ENCODE results near the gene CNTNAP5. TPM values are rescaled to one million over a fixed set of nuclear protein-coding genes. Genes with fewer than 3 reads are reported as not detected.

Gene CNTNAP5
- total RNA-seq, 1 experiment from 2014 or later = 0.05 TPM

DNA sequence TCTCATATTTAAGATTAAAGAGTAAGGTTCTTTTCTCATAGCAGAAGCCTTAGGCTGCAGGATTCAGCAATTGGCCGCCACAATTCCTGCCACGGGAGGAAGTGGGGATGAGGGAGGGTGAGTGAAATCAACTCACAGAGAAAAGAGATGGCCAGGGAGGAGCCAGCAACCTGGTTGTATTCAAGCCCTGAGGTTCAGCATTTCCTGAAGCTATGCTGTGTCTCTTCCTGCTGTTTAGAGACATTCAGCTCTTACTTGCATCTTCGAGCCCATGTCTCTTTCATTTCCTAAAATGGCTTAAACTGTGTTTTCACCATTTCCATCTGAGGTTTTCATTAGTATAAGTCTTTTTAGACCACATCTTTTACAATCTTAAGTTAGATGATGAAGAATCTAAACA, 522.6 kb downstream of the CNTNAP5 start:
- no peak for DNase-seq (ENCODE audit: low read depth)

DNA sequence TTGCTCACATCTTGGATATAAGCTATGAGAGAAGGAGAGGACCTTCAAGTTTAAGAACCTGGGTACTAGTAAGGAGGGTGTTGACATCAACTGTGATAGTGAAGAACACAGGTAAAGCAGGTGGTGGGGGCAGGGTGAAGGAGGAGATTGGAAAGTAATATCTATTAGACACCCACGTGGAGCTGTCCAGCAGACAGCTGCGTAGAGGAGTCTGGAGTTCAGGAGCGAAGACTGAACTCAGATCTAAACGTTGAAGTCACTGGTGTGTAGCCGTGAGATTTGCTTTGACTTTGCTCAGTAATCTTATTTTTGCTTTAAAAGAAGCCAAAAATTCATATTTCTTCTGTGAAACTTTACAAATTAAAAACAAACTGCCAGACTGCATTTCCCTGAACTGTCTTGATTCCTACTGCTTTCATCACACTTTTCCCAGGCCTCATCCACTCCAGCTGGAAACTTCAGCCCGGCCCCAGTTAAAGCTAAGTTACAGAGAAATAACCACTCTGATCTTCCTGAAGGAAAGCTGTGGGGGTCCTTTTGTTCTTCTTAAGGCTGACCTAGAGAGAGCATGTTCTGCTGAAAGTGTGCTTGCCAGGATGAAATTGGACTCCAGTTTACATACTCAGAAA, 533.3 kb downstream of the CNTNAP5 start:
- DNase-seq (ENCODE audit: low read depth) = no peak

- DNase-seq (ENCODE audit: low read depth) = no peak
Measured at GRCh38 chr2:124559236-124559635, 534.1 kb downstream of the CNTNAP5 start.

DNA sequence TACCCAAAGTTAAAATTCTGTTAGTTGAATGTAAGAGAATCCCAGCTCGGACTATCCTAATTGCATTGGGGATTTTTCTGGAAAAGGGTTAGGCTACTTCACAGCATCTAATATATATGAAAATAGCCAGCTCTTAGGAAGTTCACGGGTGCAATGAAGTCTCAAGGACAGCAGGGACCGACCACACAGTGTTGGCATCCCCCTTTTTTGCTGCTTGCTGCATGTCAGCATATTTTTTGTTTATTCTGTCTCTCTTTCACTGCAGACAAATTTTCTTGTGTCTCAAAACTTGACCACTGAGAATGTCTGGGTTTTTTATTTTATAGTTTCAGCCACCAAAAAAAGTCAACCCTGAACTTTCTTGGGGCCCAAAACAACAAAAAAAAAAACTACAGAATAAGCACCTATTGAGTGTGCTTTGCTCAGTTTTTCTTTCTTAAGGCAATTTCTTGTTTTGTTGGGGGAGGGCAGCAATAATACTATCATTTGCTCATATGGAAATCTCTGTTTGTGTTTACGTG, 535.6 kb downstream of the CNTNAP5 start:
- no peak for DNase-seq (ENCODE audit: low read depth)

GRCh38 chr2:124561486-124561885, 536.4 kb downstream of the CNTNAP5 start:
- no peak for DNase-seq (ENCODE audit: low read depth)

DNA sequence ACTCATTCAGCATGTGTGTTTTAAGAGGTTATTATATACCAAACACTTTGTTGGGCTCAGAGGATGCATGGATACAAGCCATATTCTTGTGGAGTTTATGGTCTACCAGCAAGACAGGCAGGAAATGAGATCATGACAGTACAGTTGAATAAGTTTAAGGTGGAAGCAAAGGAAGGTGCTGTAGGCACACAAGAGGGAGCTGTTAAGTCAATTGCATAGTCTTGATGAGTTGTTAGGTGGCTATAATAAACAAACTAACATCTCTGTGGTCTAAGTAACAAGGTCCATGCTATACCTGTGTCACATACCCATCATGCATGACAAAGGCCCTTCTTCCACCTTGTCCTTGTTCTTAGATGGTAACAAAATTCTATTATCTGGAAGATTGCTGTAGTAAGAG, 538.3 kb downstream of the CNTNAP5 start:
- peak; percentile 39 for DNase-seq (ENCODE audit: low read depth)

GRCh38 chr2:124566518-124566970, 541.5 kb downstream of the CNTNAP5 start:
- DNase-seq (ENCODE audit: low read depth) = no peak

DNA sequence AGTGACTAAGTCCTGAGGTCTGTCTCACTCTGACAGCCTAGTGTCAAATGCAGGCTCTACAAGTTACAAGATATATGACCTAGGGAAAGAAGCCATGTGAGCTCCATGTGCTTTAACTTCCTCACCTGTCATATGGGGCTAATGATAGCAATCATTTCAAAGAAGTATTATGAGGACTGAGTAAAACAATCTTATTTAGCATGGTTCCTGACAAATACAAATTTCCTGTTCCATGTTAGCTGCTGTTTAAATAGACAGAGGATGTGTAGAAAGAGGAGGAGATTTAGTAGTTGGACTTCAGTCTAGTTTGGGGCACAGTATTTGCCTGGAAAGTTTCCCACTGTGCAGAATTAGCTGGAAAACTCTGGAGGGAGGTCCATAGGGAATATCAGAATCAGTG, 545.8 kb downstream of the CNTNAP5 start:
- no peak for DNase-seq (ENCODE audit: low read depth)

DNA sequence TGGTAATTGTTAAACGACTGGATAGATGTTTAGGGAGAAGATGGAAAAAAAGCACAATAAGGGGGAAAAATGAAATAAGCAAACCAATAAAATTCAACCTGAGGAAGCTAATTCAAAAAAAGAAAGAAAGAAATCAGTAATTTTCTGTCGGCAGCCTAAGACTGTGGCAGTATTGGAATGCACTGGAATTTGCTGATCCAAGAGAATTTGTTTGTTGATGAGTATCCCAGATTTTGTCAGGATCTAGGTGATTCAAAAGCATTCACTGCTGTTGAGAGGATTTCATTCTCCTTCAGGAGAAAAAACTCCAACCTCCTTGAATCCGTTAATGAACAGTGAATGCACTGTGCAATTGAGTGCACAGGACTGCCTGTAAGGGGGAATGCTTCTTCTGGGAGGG, 546.7 kb downstream of the CNTNAP5 start:
- no peak for DNase-seq (ENCODE audit: low read depth)

- no peak for DNase-seq (ENCODE audit: low read depth)
Measured at GRCh38 chr2:124572934-124573634, 548.0 kb downstream of the CNTNAP5 start.

GRCh38 chr2:124575497-124575896, 550.4 kb downstream of the CNTNAP5 start:
- no peak for DNase-seq (ENCODE audit: low read depth)

- DNase-seq (ENCODE audit: low read depth) = peak; percentile 10
Measured at GRCh38 chr2:124580263-124580662, 555.2 kb downstream of the CNTNAP5 start.

DNA sequence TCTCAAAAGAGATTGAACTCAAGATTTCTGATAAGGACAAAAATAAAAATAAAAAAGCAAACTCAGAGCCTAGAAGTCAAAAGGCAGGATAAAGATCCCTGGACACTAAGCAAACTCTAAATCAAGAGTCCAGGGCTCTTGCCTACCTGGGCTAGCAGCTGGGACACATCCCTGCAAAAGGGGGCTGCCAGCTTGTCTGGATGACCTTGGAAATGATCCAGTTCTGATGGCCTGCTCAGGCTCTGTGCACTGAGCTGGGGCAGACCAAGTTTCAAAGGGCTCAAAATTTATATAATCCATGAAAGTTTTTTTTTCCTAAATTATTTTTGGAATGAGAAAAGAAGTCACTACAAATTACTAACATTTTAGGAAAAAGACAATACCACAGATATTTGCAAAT, 557.3 kb downstream of the CNTNAP5 start:
- DNase-seq (ENCODE audit: low read depth) = no peak

DNA sequence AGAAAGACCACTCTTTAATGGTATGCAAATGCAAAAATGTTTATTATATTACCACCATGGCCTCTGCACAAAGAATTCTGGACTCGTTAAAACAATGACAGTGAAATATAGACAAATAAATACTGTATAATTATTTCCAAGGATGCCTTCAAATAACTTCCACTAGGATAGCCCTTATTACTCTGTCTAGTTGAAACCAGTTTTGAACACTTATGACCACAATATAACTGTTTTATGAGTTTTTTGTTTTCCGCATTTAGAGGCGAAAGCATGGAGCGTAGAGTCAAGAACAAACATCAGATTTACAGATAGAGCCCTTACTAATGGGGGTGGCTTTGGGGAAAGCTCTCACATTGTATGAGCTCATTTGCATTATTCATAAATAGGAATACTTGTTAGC, 559.5 kb downstream of the CNTNAP5 start:
- no peak for DNase-seq (ENCODE audit: low read depth)

DNA sequence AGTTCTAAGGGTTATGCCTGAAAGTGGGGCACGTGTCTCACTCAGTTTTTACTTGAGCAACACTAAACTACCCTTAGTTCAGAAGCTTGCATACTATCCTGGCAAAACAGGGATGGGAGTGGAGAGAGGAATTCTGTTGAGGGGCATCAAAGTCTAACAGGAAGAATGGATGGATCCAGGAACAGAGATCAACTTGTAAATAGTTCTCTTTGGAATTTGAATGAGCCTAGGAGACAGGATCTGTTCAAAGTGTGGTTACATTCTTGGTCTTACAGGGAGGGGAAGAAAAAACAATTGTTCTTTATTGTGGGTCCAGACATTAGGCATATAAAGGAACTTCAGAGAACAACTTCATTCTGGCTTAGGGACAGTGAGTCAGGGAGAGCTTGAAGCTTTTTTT, 560.2 kb downstream of the CNTNAP5 start:
- no peak for DNase-seq (ENCODE audit: low read depth)

- no peak for DNase-seq (ENCODE audit: low read depth)
Measured at GRCh38 chr2:124586210-124586609, 561.1 kb downstream of the CNTNAP5 start.

DNA sequence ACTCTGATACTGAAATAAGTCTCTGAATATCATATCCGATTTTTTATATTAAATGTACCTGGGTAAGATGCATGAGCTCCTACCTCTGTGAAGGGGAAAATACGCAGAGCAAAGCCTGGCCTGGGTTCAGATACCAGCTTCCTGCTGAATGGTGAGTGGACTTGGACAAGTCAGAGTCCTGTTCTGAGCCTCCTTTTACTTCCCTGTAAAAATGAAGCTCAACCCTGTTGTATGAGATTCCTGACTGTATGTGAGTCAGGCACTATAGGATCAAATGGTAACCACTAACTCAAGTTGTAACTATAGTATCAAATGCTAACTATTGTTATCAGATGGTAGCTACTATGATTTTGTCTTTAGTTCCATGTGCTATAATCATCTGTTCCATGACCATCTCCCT, 561.7 kb downstream of the CNTNAP5 start:
- no peak for DNase-seq (ENCODE audit: low read depth)

DNA sequence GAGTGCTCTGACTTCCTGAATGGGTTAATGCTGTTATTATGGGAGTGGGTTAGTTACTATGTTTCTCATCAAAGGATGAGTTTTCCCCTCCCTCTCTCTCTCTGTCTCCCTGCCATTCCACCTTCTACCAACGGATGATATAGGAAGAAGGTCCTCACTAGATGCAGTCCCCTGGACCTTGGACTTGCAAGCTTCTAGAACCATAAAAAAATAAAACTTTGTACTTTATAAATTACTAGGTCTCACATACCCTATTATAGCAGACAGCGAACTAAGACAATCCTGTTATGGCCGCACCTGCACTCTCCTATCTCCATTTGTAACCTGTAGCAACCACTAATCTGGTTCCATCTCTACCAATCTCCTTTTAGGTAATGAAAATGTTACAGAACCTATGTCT, 564.9 kb downstream of the CNTNAP5 start:
- no peak for DNase-seq (ENCODE audit: low read depth)

GRCh38 chr2:124602759-124603158, 577.7 kb downstream of the CNTNAP5 start:
- DNase-seq (ENCODE audit: low read depth) = no peak

DNA sequence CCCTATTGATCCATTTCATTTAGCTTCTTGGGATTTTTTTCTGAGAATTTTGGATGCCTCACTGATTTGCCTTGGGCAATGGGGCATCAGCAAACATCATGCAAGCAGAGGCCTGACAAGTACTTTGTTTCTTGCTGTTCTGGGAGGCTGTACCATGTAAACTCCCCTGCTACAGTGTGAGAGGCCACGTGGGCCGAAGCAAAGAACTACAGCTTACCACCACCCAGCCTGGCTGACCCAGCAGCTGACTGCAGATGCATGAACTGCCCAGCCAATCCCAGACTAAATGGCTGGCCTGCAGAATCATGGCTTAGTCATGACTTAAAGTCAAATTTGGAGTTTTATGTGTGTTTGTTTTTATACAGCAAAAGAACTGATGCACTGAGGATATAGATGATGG, 579.9 kb downstream of the CNTNAP5 start:
- DNase-seq (ENCODE audit: low read depth) = peak; percentile 50

DNA sequence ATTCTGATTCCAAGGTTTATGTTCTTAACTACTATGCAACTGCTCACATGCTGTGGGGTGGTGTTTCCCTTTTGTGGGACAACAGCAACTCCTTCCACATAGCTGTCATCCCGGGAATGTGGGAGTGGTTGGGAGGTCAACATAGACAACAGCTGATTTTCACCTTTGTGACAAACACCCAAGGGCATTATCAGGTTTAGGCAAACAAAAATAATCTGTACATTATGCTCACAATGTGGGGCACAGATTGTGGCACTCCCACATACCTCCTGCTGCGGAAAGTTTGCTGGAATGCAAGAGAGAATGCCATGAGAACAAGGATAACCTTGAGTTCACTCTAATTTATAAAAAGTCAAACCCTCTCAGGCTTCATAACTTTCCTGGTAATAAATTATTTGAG, 582.6 kb downstream of the CNTNAP5 start:
- DNase-seq (ENCODE audit: low read depth) = peak; percentile 60

GRCh38 chr2:124609667-124610066, 584.6 kb downstream of the CNTNAP5 start:
- DNase-seq (ENCODE audit: low read depth) = peak; percentile 27

DNA sequence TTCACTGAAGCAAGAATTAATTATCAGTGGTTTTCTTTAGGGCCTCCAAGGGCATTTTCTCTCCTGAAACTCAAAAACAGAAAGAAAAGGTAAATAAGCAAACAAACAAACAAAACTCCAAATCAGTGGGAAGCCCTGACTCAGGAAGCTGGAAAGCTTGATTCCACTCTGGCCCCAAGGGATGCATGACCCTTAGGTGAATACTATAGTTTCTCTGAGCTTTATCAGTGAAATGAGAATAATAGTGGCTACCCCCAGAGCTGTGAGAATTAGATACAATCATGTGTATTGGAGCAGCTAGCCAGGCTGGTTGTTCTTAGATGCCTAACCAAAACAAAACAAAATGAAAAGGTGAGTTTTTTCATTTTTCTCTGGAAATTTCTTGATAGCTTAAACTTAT, 585.1 kb downstream of the CNTNAP5 start:
- peak; percentile 12 for DNase-seq (ENCODE audit: low read depth)

Measured in M059J (cell line).